HTERT RPE-1 (cell line): Measurements from ENCODE around the gene ARHGEF26.

Source experiments
- in situ Hi-C: fragments of 300-500 bp; cut with MboI; formaldehyde crosslinking; loops from 4 replicates; pipeline ENCODE4 v1.14.3; 2020; ENCODE audit warnings: low sequenced_read_pairs

ARHGEF26 gene

DNA sequence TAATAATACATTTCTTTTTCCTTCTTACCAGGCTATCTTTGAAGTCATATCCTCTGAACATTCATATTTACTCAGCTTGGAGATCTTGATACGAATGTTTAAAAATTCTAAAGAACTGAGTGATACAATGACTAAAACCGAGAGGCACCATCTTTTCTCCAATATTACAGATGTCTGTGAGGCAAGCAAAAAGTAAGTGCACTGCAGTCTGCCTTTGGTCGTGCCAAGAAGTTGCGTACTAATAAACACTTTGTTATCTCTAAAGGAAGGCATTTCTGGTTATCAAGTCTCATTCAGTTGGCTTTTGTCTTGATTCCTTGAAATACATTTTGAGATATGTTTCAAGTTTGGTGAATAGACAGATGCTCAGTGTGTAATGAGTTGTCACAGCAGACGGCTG lies 31.6 kb downstream of the ARHGEF26 start:
- in situ Hi-C loops, result no loop called here

DNA sequence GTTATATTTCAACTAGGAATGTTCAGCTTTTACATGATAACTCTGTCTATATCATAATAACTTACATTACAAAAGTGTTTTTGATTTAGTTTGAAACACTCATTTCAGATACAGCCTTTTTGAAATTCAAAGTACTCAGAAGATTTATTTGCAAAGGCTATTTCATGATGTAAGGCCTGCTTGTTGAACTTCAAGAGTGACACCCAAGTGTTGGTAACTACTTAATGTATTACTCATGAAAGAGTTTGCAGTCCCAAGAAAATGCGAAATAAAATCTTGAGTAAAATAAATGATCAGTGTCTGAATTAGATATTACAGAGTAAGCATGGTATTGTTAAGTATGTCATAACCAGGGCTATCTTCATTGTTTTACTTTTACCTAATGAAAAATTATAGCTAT lies 35.3 kb downstream of the ARHGEF26 start:
- in situ Hi-C loops, result no loop called here

DNA sequence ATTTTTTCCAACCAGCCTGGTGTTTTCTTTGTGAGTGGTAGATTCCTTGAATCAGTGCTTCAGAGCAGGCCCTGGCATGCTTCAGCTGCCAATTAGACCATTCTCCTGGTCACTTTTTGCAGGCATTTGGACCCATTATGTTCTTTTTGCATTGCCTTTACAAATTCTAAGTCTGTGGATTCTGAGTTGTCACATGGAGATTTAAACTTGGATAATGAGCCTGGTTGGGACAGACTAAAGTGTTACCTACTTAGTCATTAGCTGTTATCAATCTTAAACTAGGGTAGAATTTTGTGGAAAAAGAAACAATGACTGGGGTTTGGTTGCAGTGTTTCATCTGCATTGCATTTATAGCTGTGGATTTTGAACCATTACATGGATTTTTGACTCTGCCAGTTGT lies 40.6 kb downstream of the ARHGEF26 start:
- in situ Hi-C loops, result no loop called here

DNA sequence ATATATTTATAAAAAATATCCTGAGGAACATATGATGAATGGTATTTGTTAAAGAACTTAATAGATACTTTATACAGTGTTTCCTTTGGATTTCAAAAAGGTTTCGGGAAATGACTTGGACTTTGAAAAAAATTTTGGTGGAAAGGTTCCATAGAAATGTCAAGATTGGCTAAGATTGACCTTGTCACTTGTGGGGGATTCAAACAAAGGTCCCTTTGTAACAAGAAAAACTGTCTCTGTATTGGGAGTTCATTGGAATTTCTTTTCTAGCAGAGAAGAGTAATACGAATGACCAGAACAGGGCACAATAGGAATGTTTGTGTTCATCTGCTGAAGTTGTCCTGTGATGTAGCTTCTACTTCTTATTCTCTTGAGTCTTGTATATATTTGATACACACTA lies 43.2 kb downstream of the ARHGEF26 start:
- in situ Hi-C loops, result no loop called here

DNA sequence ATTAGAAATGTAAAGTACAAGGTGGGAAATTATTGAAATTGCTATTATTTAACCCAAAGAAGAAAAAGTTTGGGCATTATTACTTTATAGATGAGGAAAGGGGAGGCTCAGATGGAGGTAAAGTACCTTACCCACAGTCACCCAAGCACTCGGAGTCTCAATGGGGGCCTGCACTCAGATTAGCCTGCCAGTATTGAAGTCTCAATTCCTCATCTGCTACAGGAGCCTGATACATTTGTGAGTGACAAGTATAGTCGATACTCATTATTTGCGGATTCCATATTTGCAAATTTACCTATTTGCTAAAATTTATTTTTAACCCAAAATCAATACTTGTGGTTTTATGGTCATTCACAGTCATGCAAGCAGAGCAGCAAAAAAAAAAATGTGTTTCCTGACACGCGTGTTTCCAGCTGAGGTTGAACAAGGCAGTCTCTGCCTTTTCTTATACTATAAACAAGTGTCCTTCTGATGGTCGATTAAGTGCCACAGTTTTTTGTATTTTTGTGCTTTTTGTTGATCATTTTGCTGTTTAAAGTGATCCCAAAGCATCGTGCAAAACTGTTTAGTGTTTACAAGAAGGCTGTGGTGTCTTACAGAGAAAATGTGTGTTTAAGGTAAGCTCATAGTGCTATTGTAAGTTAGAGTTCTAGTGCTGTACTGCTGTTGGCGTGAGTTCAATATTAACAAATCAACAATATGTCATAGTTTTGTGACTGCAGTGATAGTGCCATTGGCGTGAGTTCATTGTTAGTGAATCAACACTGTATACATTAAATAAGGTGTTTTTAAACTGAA lies 48.0 kb downstream of the ARHGEF26 start:
- in situ Hi-C loops, result no loop called here

DNA sequence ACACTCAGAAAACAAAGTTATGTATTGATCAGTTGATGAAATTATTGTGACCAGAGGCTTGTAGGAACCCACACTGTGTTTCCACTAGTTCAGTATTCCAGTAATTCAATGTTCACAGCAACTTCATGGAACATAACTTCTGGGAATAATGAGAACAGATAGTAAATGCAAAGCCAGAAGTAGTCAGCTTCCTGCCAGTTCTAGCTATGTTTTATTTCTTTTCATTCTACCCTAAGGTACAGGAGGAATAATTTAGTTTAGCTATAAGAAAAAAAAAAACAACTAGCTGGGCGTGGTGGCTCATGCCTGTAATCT lies 48.6 kb downstream of the ARHGEF26 start:
- in situ Hi-C loops, result no loop called here

DNA sequence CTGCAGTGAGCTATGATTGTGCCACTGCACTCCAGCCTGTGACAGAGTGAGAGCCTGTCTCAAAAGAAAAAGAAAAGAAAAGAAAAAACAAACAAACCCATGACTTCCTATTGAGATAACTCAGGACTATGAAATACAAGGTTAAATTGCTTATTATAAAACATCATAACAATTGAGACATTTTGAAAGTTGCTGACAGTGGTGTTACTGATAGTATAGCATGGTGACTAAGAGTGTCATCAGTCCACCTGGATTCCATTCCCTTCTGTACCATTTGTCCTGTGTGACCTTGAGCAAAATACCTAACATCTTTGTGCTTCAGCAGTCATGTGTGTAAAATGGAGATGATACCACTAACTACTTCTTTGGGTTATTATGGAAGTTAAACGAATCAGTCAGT lies 49.1 kb downstream of the ARHGEF26 start:
- in situ Hi-C loops, result no loop called here

DNA sequence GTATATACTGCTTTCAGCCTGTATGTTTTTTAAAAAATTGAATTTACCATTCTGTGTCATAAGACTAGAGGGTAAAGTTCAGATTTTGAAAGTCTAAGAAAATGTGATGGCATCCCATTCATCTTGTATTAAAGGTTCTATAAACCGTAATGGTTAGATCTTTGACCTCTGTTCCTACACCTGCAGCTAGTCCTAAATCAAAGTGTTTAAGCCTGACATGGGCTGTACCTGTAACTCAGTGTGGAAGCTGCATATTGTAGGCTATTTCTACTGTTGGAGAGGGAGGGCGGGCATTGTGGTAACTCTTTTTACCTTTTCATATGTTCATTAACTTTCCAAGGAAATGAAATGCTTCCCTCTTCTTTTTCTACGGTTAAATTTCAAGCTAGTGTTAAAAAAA lies 53.9 kb downstream of the ARHGEF26 start:
- in situ Hi-C loops, result no loop called here

DNA sequence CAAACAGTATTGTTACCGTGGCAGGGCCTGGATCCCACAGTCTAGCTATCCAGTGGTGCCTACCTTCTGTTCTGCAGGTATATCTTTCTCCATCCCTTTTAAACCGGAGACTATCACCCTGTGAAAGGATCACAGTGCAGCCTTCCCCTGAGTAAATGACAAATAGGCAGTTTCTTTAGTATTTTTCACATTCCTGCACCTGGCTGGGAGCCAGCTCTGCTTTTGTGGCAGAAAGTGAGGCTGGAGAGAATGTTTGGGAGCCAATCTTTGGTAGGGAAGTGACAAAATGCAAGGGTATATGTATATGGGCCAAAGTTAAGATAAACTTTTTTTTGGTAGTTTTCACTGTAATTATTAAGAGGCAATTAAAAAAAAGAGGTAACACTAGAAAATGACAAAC lies 54.8 kb downstream of the ARHGEF26 start:
- in situ Hi-C loops, result no loop called here

DNA sequence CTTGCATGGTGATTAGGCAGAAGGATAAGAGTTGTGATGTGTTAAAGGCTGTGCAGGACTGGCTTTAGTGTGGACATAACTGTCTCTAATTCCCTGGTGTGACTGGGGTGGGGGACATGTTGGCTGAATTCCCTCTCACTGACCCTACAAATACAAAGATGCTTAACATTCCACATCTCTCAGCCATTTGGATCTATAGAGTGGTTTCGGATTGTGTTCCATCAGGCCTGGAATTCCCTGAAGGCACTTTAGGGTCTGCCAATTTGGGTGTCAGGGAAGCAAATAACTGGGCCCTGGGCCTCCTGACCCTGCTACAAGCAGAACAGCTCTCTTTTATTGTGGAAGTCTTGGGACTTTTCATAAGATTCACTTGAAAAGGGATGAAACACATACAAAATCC lies 56.2 kb downstream of the ARHGEF26 start:
- in situ Hi-C loops, result no loop called here

DNA sequence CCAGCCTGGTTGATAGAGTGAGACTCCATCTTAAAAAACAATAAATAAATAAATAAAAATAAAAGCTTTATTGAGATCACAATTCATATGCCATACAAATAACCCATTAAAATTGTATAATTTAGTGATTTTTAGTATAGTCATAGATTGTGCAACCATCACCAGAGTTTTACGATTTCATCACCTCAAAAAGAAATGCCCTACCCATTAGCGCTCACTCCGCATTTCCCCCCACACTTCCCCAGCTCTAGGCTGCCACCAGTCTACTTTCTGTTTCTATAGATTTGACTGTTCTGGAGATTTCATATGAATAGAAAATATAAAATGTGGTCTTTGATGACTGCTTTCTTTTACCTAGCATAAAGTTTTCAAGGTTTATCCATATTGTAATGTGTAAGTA lies 57.0 kb downstream of the ARHGEF26 start:
- in situ Hi-C loops, result no loop called here

DNA sequence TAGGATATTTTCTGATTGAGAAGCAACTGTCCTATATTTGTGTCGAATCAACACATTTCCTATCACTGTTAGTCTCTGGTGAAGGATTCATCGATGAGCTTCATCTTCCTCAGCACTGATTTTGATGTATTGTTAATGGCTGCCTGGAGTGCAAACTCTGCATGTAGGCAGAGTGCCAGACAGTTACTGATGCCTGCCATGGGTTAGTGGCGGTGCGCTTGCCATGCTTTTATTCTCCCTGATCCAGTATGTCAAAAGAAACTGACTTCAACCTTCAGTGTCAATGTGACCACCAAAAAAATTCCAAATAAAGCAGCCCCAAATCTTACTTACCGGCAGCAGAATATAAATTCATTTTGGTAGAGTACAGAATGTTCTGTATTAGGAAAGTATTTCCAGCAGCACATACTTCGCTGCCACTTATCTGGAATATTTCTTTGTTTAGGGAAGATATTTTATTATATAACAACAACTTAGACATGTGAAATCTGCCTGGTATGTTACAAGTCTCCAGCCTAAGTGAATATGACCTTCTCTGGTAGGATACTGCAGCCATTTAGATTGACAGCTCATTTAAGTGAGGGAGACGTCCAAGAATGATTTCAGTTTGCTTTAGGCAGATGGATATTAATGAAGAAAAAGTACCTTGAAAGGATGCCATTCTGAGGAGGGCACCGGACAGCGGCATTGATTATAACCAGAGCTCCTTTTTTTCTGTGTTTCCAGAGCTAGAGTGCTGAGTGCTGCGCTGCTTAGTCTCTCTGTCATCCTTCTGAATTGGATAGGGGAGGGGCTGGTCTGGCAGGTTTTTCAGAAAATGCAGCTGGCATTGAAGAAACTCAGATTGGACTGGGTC lies 59.9 kb downstream of the ARHGEF26 start:
- in situ Hi-C loops, result no loop called here

DNA sequence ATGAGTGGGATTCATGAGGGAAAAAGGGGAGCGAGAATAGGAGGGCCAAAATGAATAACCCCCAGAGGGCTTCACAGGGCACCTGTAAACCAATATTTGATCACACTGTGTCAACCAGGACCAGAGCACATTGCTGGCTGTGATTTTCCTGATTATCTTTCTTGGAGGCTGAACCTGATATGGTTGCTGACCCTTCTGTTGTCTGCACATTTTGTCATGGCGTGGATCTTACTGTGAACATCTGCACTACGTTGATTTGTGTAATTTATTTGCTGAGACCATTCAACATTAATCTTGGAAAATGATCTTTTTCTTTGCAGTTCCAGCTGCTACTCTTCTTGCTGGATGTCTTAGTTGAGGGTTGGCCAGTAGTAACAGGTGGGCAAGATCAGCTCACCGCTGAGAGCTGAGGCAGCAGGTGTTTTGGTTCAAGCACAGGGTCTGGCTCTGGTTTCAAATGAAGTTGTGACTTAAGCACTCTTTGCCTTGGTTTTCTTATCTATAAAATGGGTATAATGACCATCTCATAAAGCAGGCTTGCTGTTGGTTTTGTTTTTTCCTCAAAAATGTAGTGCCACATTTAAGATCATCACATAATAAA lies 61.2 kb downstream of the ARHGEF26 start:
- in situ Hi-C loops, result no loop called here

DNA sequence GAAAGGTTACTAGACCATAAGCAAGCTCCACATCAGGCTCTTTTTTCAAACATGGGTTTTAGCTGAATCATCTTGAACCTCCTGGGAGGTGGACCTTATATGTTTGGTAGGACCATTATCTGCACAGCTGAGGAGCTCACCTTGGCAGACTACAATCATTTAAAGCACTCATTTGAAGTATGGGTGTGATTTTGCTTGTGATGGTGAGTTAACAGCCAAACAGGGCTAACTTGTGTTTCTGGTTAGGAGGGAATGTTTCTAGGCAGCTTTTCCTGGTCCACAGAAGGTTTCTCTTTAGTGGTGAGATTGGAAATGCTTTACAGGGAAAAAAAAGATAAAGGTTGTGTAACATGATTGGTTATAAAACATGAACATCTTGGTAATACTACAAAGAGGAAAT lies 61.8 kb downstream of the ARHGEF26 start:
- in situ Hi-C loops, result no loop called here

DNA sequence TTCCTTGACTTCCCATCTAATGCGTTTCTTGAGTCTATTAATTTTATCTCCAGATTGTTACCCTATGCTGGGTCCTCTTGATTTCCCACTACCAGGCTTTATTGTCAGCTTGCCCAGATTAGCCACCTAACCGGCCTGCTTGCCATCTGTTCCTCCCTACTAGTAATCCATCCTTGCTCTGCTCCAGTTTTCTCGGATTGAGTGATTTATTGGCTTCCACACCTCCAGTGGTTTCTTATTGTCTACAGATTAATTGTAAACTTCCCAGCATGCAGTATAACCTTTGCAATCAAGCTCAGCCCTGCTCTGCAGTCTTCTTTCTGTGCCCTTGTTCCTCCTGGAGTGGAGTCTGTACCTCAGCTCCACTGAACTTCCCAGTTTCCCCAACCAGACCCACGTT lies 63.4 kb downstream of the ARHGEF26 start:
- in situ Hi-C loops, result no loop called here

DNA sequence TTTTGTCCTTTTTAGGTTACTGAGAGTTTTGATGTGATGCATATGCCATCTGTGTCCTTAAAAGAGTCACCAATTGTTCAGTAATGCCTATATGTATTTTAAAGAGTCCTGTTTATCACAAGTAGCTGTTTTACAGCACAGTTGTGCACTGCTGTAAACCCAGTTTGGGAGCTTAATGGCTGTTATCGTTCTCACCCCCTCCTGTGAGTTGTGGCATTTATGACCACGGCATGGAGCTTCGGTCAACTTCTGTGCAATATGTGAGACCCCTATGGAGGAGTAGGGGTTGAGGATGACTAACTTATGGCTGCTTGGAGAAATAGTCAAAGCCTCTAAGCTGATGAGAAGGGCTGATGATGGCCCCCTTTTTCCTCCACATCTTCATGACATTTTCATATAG lies 67.2 kb downstream of the ARHGEF26 start:
- in situ Hi-C loops, result no loop called here

DNA sequence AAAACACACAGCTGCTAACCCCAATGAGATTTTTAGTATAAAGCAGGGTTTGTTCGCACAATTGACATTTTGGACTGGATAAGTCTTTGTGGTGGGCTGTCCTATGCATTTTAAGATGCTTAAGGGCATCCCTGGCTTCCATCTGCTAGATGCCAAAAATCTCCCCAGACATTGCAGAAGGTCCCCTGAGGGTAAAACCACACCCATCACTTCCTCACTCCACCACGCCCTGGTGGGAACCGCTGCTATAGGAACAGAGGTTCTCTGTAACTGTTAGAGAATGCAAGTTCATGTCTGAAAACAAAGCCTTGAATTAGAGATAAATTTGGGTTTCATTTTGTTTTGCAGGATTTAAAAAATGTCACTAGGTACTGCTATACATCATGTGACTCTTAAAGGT lies 67.7 kb downstream of the ARHGEF26 start:
- in situ Hi-C loops, result no loop called here

DNA sequence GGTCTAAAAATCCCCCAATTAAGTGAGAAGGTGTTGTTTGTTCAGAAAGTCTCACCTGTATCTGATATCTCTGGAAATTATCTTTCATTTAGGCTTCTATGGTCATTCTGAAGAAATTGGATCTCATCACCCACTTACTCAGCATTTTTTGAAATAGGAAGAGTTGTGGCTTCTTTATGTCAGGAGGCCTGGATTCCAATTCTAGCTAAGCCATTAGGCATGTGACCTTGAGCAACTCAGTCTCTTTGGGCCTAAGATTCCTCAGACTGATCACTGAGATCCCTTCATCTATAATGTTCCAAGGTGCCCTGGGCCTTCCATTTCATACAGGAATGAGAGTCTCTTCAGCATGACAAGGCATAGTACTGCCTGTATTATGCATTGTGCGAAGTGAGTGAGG lies 70.3 kb downstream of the ARHGEF26 start:
- in situ Hi-C loops, result no loop called here

DNA sequence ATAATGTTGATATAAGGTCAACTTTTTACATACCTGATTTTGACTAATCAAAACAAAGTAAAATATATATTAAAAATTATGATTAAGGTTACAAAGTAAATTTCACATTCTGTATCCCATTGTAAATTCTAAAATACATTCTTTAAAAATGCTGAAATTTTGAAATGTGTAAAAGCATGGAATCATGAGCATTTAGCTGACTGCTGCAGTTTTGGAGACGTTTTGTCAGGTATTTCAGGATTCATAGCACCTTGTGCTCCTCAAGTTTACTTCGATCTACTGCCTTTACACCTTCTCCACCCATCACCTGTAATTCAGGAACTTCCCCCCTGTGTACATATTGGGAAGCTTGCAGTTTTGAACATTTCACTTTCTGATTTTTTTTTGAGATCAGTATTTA lies 71.0 kb downstream of the ARHGEF26 start:
- in situ Hi-C loops, result no loop called here

DNA sequence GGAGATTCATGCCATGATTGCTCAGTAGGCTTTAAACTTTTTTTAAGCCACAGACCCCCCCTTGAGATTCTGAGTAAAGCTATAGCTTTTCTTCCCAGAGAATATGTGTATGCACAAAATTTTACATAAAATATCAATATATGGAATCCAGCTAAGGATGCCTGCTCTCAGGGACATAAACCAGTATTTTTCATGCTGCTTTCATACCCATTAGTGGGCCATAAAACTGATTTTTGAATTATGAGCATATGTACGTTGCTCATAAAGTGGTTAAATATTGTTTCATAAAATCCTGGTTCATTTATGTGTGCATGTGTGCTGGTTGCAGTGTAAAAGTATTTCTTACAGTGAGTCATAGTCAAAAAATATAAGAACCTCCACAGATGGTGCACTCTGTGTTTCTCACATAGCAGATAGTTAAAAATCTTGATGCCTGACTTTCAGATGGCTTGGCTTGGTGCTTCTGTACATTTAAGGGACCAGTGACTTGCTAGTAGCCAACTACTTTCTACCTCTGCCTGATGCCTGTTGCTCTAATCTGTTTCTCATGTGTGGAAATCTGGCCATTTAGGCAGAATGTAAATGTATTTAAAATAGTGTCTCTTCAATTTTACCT lies 71.9 kb downstream of the ARHGEF26 start:
- in situ Hi-C loops, result no loop called here

DNA sequence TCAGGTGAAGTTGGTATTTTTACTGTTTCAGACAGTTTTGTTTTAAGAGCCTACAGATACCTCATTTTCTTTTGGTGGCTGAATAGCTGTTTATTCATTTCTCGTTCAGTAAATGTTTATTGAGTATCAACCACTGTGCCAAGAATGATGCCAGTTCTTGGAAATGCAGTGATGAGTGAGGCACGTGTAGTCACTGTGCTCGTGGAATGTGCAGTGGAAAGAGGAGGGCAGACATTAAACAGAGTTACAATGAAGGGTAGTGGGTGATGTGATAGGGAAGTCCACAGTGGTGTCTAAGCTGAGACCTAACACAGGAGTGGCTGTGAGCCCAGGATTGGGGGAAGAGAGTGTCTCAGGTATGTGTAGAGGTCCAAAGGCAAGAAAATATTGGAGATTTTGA lies 73.7 kb downstream of the ARHGEF26 start:
- in situ Hi-C loops, result no loop called here
